GM12801 (cell line): ENCODE data around the gene GAPDHS.

ENCODE experiments used
- TF ChIP-seq, protein P1 (sequence below): IDR thresholded peaks from one replicate; pipeline ENCODE4 v1.5.1; 2011; ENCODE audit warnings: control low read depth; ENCODE audit not compliant: insufficient read length; ENCODE audit errors: extremely low read depth

The GAPDHS gene

DNA sequence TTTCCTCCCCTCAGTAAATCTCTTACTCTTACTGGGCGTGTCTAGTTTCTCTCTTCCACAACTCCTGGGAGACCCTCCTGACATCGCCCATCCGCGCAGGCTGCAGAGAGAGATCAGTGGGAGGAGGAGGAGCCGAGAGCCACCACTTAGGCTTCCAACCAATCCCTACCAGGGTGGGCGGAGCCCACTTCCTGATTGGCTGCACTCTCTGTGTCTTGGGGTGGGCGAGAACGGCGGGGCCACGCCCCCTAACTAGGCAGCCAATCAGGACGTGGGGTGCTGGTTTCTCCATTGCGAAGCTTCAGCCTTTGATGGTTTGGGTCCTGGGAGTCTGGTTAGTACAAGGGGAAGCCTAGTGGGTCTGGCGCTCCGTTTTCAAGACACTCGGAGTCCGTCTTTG lies 52.6 kb downstream of the GAPDHS start, which contains the start of gene PMIS2:
PMIS2 (plus strand) TSS at position 326 of the 400 bp plus-strand sequence. CDS start 87 bp downstream, outside the sequence.
- TF ChIP-seq, protein P1, sequence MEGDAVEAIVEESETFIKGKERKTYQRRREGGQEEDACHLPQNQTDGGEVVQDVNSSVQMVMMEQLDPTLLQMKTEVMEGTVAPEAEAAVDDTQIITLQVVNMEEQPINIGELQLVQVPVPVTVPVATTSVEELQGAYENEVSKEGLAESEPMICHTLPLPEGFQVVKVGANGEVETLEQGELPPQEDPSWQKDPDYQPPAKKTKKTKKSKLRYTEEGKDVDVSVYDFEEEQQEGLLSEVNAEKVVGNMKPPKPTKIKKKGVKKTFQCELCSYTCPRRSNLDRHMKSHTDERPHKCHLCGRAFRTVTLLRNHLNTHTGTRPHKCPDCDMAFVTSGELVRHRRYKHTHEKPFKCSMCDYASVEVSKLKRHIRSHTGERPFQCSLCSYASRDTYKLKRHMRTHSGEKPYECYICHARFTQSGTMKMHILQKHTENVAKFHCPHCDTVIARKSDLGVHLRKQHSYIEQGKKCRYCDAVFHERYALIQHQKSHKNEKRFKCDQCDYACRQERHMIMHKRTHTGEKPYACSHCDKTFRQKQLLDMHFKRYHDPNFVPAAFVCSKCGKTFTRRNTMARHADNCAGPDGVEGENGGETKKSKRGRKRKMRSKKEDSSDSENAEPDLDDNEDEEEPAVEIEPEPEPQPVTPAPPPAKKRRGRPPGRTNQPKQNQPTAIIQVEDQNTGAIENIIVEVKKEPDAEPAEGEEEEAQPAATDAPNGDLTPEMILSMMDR = no peak

DNA sequence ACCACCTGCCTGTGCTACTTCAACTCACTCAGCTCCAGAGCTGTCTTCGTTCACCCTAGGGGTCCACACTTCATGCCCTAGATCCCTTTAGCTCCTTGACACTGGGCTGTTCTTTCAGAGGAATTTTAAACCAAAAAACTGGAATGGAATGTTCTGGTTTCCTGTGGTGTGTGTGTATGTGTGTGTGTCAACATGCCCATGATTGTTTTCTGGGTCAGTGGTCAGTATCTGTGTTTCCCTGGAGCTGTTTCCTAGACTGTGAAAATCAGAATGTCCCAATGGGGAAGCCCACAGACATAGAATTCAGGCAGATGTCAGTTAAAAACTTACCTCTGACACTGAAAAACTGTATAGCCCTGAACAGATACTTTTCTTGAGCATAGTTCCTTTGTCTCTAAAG lies 54.1 kb downstream of the GAPDHS start:
- TF ChIP-seq, protein P1 = no peak

- TF ChIP-seq, protein P1 = no peak
Observed at GRCh38 chr19:35590875-35591274, 57.6 kb downstream of the GAPDHS start.

- TF ChIP-seq, protein P1 = no peak
Observed at GRCh38 chr19:35592226-35592625, 59.0 kb downstream of the GAPDHS start.
